Brain microvascular endothelial cell (primary cell): ENCODE measurements around the gene ARVCF.

ENCODE experiments used
- DNase-seq: peaks from one replicate; pipeline ENCODE4 v3.0.0-alpha.2; 2020
- H3K27ac ChIP-seq: fragments of 250-450 bp; sonication (Bioruptor Pico); 2 replicates; pipeline ENCODE4 v1.5.1; 2020; ENCODE audit warnings: mild to moderate bottlenecking, moderate library complexity
- H3K27me3 ChIP-seq: fragments of 250-450 bp; sonication (Bioruptor Pico); replicated peaks from 2 replicates; pipeline ENCODE4 v1.5.1; 2020; ENCODE audit warnings: mild to moderate bottlenecking
- H3K36me3 ChIP-seq: fragments of 250-450 bp; sonication (Bioruptor Pico); replicated peaks from 2 replicates; pipeline ENCODE4 v1.5.1; 2020; ENCODE audit warnings: mild to moderate bottlenecking
- H3K4me3 ChIP-seq: 2 replicates; pipeline ENCODE4 v1.5.1; 2011; ENCODE audit warnings: low read depth, mild to moderate bottlenecking, control low read depth, low read length, moderate library complexity
- in situ Hi-C: cut with HindIII; loops from 2 replicates; pipeline ENCODE4 v1.10.0; 2017; ENCODE audit warnings: low sequenced_read_pairs, low pct_ligation_motif_present
- TF ChIP-seq, protein P1 (sequence below): IDR thresholded peaks from 2 replicates; pipeline ENCODE4 v1.5.1; 2011; ENCODE audit warnings: low read depth, mild to moderate bottlenecking, moderate library complexity, low read length, control low read depth, inconsistent platforms; ENCODE audit errors: missing control alignments

The ARVCF gene

DNA sequence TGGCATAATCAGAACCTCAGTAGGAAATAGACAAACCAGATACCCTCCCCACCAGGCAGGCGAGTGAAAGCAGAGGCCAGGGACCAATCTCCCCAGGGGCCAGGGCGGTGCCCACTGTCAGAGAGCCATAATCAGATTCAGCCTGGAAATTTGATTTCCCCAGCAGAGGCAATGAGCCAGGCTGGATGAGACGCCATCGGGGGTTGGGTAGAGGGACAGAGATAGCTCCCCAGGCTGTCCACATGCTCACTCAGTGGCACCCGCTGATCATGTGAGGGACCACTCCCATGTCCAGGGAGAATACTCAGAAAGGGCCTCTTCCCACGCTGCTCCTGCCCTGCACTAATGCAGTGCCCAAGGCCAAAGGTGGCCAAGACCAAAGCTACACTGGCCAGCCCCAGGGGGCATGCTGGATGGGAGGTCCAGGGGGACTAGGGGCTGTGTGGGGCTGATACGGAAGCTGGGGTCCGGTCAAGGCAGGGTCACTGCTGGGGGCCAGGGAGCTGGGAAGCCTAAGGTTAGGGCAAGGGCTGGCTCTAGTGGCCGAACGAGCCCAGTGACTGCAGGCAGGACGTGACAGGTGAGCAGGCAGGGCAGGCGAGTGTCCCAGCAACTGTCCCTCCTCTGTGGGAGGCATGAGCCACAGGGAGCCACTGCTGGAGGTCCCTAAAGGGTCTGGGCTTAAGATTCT, 19.8 kb downstream of the ARVCF start:
- no peak for DNase-seq
- in situ Hi-C loops: no loop called here
- TF ChIP-seq, protein P1, sequence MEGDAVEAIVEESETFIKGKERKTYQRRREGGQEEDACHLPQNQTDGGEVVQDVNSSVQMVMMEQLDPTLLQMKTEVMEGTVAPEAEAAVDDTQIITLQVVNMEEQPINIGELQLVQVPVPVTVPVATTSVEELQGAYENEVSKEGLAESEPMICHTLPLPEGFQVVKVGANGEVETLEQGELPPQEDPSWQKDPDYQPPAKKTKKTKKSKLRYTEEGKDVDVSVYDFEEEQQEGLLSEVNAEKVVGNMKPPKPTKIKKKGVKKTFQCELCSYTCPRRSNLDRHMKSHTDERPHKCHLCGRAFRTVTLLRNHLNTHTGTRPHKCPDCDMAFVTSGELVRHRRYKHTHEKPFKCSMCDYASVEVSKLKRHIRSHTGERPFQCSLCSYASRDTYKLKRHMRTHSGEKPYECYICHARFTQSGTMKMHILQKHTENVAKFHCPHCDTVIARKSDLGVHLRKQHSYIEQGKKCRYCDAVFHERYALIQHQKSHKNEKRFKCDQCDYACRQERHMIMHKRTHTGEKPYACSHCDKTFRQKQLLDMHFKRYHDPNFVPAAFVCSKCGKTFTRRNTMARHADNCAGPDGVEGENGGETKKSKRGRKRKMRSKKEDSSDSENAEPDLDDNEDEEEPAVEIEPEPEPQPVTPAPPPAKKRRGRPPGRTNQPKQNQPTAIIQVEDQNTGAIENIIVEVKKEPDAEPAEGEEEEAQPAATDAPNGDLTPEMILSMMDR: no peak

DNA sequence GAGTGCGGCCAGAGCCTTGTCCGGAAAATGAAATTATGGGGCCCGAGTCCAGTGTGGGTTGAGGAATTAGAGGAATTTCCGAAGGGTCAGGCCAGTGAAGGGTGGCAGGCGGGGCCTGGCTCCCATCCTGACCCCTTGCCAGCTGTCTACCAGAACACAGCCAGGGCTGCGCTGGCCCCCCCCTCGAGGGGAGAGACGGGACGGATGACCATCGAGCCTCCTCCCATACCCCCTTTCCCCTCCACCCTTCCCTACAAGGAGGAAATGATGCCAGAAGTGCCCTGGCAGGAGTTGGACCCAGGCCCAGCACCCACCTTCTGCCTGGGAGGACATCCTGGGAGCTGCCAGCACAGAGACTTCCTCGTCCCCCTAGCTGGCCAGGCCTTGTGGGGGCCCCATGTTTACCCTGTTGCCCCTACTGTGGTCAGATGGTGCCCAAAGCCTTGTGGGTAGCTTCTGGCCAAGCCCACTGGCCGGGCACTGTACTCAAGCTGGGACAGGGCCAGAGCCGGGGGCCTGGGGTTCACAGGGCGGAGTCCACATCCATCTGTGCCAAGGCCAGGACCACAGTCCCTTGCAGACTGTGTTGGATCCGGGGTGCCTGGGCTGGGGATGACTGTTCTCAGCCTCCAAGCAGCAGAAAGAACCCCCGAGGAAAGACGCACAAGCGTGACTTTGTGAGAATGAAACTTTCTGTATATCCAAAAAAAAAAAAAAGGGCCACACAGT, 20.8 kb downstream of the ARVCF start:
- no peak overlapping the region for H3K27ac ChIP-seq
- in situ Hi-C loops: no loop called here
- H3K4me3 ChIP-seq: no peak overlapping the region
- H3K27me3 ChIP-seq: peaks cover 5% of the 10 kb centered on the region
- DNase-seq: no peak
- TF ChIP-seq, protein P1: no peak
- no peaks in the 10 kb centered on the region for H3K36me3 ChIP-seq

More for the DNA sequence above, 19.8 kb downstream of the ARVCF start:
- no peak overlapping the region for H3K27ac ChIP-seq
- no peak overlapping the region for H3K4me3 ChIP-seq
- no peaks in the 10 kb centered on the region for H3K36me3 ChIP-seq
- peaks cover 5% of the 10 kb centered on the region for H3K27me3 ChIP-seq

DNA sequence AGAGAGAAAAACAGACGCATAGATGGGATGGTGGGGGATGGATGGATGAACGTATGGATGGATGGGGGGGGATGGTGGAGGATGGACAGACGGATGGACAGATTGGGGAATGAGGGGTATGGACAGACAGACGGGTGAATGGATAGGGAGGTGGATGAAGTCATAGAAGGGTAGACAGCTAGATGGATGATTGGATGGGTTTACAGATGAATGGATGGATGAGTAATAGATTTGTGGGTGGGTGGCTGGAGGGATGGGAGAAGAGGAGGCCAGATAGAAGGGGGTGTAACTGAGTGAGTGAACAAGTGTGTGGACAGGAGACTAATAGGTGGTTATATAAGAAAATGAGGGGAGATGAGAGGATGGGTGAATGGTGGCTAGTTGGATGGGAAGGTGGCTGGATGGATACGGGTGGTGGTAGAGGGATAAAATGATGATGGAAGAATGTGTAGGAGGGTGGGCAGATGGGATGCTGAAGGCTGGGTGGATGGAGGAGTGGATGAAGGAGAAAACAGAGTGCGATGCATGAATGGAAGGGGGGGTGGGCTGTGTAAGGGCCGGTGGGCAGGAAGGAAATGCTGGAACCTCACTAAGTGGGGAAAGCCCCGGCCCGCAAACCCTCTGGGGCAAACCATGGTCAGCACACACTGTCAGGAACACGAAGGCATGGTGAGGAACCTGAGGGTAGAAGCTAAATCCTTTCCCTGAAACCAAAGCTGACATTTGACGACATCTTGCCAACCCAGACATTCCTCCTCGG, 21.6 kb downstream of the ARVCF start:
- no peaks in the 10 kb centered on the region for H3K36me3 ChIP-seq
- DNase-seq: no peak
- no peak overlapping the region for H3K4me3 ChIP-seq
- TF ChIP-seq, protein P1: no peak
- H3K27ac ChIP-seq: no peak overlapping the region
- H3K27me3 ChIP-seq: peaks cover 5% of the 10 kb centered on the region
- in situ Hi-C loops: no loop called here

DNA sequence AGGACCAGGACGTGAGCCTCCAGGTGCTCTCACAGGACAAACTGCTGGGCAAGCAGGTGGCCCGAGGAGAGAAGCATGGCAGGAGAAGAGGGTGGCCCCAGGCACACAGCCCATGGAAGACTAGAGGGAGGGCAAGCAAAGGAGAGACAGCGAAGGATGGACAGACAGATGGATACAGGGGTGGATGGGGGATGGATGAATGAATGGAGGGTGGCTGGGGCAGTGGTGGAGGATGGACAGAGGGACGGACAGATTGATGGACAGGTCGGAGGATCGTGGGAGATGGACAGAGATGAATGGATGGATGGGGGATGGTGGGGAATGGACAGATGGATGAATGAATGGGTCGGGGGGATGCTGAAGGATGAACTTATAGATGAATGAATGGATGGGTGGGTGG, 22.7 kb downstream of the ARVCF start:
- Histone ChIP-seq H3K27me3 (peaks cover 5% of the 10 kb centered on the region), H3K4me3 (no peak overlapping the region), H3K27ac (no peak overlapping the region), H3K36me3 (no peaks in the 10 kb centered on the region)
- in situ Hi-C loops: no loop called here
- TF ChIP-seq, protein P1: no peak
- no peak for DNase-seq

DNA sequence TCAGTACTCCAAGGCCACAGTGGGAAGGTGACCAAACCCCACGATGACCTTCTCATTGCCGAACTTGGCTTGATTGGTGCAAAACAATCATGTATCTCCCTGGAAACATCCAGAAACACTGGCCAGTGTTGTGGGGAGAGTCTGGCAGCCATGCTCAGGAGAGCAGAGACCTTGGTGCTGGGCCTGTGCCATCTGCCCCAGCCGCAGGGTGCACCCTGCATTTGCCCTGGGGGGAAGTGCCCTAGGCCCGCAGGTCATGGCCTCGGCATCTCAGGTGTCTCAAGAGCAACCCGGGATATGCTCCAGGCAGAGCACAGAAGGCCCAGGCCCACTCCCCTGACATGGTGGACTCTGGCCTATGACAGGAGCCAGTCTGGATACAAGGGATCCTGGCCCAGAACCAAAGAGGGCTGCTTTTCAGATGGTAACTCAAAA, 23.7 kb downstream of the ARVCF start:
- Histone ChIP-seq H3K27me3 (peaks cover 5% of the 10 kb centered on the region), H3K36me3 (no peaks in the 10 kb centered on the region), H3K27ac (no peak overlapping the region), H3K4me3 (no peak overlapping the region)
- TF ChIP-seq, protein P1: no peak
- no peak for DNase-seq
- in situ Hi-C loops: no loop called here
